Rectal smooth muscle tissue (tissue), 1 donor: ENCODE measurements around the gene SLC39A5.
"Not testable (repeated sequence)": the region's sequence is repeated elsewhere in the genome, so short reads cannot be mapped to it uniquely, and the experiment has no call there.

Experiments
- H3K27ac ChIP-seq: one replicate; pipeline ENCODE4 v1.7.0; 2013; ENCODE audit warnings: low read depth, low read length, inconsistent platforms
- H3K27me3 ChIP-seq: one replicate; pipeline ENCODE4 v1.7.0; 2013; ENCODE audit warnings: low read length; ENCODE audit not compliant: control insufficient read depth, insufficient read depth
- H3K36me3 ChIP-seq: one replicate; pipeline ENCODE4 v1.7.0; 2013; ENCODE audit warnings: low read length; ENCODE audit not compliant: control insufficient read depth, insufficient read depth
- H3K4me1 ChIP-seq: one replicate; pipeline ENCODE4 v1.7.0; 2013; ENCODE audit warnings: low read length; ENCODE audit not compliant: control insufficient read depth, insufficient read depth
- H3K4me3 ChIP-seq: one replicate; pipeline ENCODE4 v1.7.0; 2013; ENCODE audit warnings: low read length
- H3K9ac ChIP-seq: one replicate; pipeline ENCODE4 v1.7.0; 2013; ENCODE audit warnings: low read length

The SLC39A5 gene

GRCh38 chr12:56258068-56258819 lies 28.4 kb downstream of the SLC39A5 start, which contains the start of gene ANKRD52:
TSS of gene ANKRD52 (minus strand) at chr12:56258384. CDS start at chr12:56258269, 115 bp downstream.
- H3K27me3 ChIP-seq = no peaks in the 10 kb centered on the region
- peak within 1 kb of the TSS; percentile 92 for H3K27ac ChIP-seq
- peak within 1 kb of the TSS; percentile 82 for H3K4me3 ChIP-seq

GRCh38 chr12:56258820-56259183 lies 29.0 kb downstream of the SLC39A5 start:
- no peaks in the 10 kb centered on the region for H3K27me3 ChIP-seq
- peaks cover 11% of the 10 kb centered on the region for H3K36me3 ChIP-seq
- peaks cover 14% of the 10 kb centered on the region for H3K4me1 ChIP-seq
- peak overlapping the region; percentile 82 for H3K4me3 ChIP-seq
- H3K27ac ChIP-seq = peak overlapping the region; percentile 92
- H3K9ac ChIP-seq = peak overlapping the region; percentile 46

More at GRCh38 chr12:56258068-56258819, 28.4 kb downstream of the SLC39A5 start, which contains the start of gene ANKRD52:
- Histone ChIP-seq H3K9ac (peak within 1 kb of the TSS; percentile 46), H3K36me3 (peaks cover 17% of the 10 kb centered on the region), H3K4me1 (peaks cover 14% of the 10 kb centered on the region)

- Histone ChIP-seq H3K27ac (no peak overlapping the region), H3K4me3 (no peak overlapping the region), H3K4me1 (peaks cover 14% of the 10 kb centered on the region), H3K9ac (no peak overlapping the region), H3K27me3 (no peaks in the 10 kb centered on the region), H3K36me3 (no peaks in the 10 kb centered on the region)
Observed at GRCh38 chr12:56260380-56260779, 30.5 kb downstream of the SLC39A5 start.

- H3K36me3 ChIP-seq = no peaks in the 10 kb centered on the region
- H3K27ac ChIP-seq = no peak overlapping the region
- peaks cover 14% of the 10 kb centered on the region for H3K4me1 ChIP-seq
- H3K9ac ChIP-seq = no peak overlapping the region
- H3K4me3 ChIP-seq = no peak overlapping the region
- no peaks in the 10 kb centered on the region for H3K27me3 ChIP-seq
Observed at GRCh38 chr12:56260921-56261320, 31.1 kb downstream of the SLC39A5 start.

GRCh38 chr12:56261503-56262232 lies 31.8 kb downstream of the SLC39A5 start:
- H3K27ac ChIP-seq = no peak overlapping the region
- H3K9ac ChIP-seq = no peak overlapping the region
- no peaks in the 10 kb centered on the region for H3K27me3 ChIP-seq
- peaks cover 15% of the 10 kb centered on the region for H3K4me1 ChIP-seq
- H3K36me3 ChIP-seq = no peaks in the 10 kb centered on the region
- H3K4me3 ChIP-seq = no peak overlapping the region

- H3K36me3 ChIP-seq, H3K27ac ChIP-seq, H3K9ac ChIP-seq, H3K4me3 ChIP-seq, H3K27me3 ChIP-seq: not testable (repeated sequence)
- peaks cover 12% of the 10 kb centered on the region for H3K4me1 ChIP-seq
Observed at GRCh38 chr12:56262955-56263354, 33.1 kb downstream of the SLC39A5 start.

- peak overlapping the region; percentile 77 for H3K4me3 ChIP-seq
- H3K27me3 ChIP-seq, H3K36me3 ChIP-seq: not testable (repeated sequence)
Observed at GRCh38 chr12:56266068-56266692, 36.3 kb downstream of the SLC39A5 start.

GRCh38 chr12:56266693-56267442 lies 37.0 kb downstream of the SLC39A5 start, which contains the start of gene COQ10A:
TSS of gene COQ10A (plus strand) at chr12:56266942. CDS start at chr12:56267119, 177 bp downstream.
- Histone ChIP-seq H3K9ac (peak within 1 kb of the TSS; percentile 88), H3K4me1 (peaks cover 7% of the 10 kb centered on the region), H3K27me3 (no peaks in the 10 kb centered on the region), H3K4me3 (peak within 1 kb of the TSS; percentile 77), H3K36me3 (no peaks in the 10 kb centered on the region), H3K27ac (peak within 1 kb of the TSS; percentile 95)

More at GRCh38 chr12:56266068-56266692, 36.3 kb downstream of the SLC39A5 start:
- Histone ChIP-seq H3K9ac (peak overlapping the region; percentile 88), H3K27ac (peak overlapping the region; percentile 95)
- H3K4me1 ChIP-seq = not testable (repeated sequence)

- Histone ChIP-seq H3K9ac (peak overlapping the region; percentile 88), H3K27me3 (no peaks in the 10 kb centered on the region), H3K4me1 (peaks cover 7% of the 10 kb centered on the region), H3K4me3 (peak overlapping the region; percentile 77), H3K27ac (peak overlapping the region; percentile 95), H3K36me3 (peaks cover 2% of the 10 kb centered on the region)
Observed at GRCh38 chr12:56267443-56268071, 37.7 kb downstream of the SLC39A5 start.

- H3K36me3 ChIP-seq = peaks cover 26% of the 10 kb centered on the region
- peaks cover 7% of the 10 kb centered on the region for H3K4me1 ChIP-seq
- H3K27ac ChIP-seq = no peak overlapping the region
- H3K9ac ChIP-seq = no peak overlapping the region
- H3K27me3 ChIP-seq = no peaks in the 10 kb centered on the region
- H3K4me3 ChIP-seq = no peak overlapping the region
Observed at GRCh38 chr12:56271031-56271430, 41.2 kb downstream of the SLC39A5 start.

GRCh38 chr12:56272468-56272867 lies 42.6 kb downstream of the SLC39A5 start:
- H3K4me1 ChIP-seq, H3K9ac ChIP-seq, H3K27me3 ChIP-seq, H3K27ac ChIP-seq, H3K4me3 ChIP-seq: not testable (repeated sequence)
- H3K36me3 ChIP-seq = peaks cover 26% of the 10 kb centered on the region
